GM23338 (cell line): ENCODE results near the gene NMRK2.

Experiments used
- CREB1 ChIP-seq: fragments of 250-450 bp; sonication (Bioruptor Pico); IDR thresholded peaks from 2 replicates; pipeline ENCODE4 v1.5.0; 2020; ENCODE audit warnings: low read depth, mild to moderate bottlenecking, moderate library complexity
- CTCF ChIP-seq, 2 experiments: fragments of 200-600 bp in 1 of 2; sonication (generic) in 1 of 2; conservative IDR thresholded peaks; 2 replicates each; pipeline versions ENCODE4 v1.5.1 to v1.6.1; 2016 to 2017; ENCODE audit warnings: antibody characterized with exemption in 2 of 2, low read depth in 2 of 2, mild to moderate bottlenecking in 2 of 2, moderate library complexity in 1 of 2
- JUNB ChIP-seq: IDR thresholded peaks from one replicate; pipeline ENCODE4 v1.6.1; 2016; ENCODE audit warnings: antibody characterized with exemption; ENCODE audit not compliant: unreplicated experiment
- POLR2AphosphoS5 ChIP-seq: IDR thresholded peaks from 2 replicates; pipeline ENCODE4 v1.6.1; 2016; ENCODE audit warnings: antibody characterized with exemption, low read depth
- STAT1 ChIP-seq: IDR thresholded peaks from one replicate; pipeline ENCODE4 v1.6.1; 2016; ENCODE audit warnings: antibody characterized with exemption; ENCODE audit not compliant: unreplicated experiment

DNA sequence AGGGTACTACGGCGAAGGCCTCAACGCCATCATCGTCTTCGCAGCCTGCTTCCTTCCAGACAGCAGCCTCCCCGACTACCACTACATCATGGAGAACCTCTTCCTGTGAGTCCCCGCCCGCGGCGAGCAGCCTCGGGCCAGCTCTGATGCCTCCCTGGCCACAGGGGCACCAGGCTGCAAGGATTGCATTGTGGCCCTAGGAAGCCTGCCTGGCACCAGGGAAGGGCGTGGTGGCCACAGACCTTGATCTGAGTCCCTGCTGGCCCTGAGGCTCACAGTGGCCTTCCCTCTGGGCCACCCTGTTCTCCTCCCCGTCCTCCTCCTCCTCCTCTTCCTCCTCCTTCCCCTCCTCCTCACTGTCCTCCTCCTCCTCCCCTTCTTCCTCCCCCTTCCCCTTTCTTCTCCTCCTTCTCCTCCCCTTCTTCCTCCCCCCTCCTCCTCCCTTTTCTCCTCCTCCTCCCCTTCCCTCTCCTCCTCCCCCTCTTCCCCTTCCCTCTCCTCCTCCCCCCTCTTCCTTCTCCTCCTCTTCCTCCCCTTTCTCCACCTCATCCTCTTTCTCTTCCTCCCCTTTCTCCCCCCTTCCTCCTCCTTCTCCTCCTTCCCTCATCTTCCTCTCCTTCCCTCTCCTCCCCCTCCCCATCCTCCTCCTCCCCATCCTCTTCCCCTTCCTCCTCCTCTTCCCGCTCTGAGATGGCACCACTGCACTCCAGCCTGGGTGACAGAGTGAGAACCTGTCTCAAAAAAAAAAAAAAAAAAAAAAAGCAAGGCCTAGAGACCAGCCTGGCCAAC, 24.4 kb upstream of the NMRK2 start:
- TF ChIP-seq CTCF (conservative IDR thresholded peaks at IDR 0.05; ENCODE audit: low read depth in 2 of 2) (no peak), CREB1 (CRISPR knock-in tag) (no peak), POLR2AphosphoS5 (no peak), JUNB (no peak), STAT1 (no peak)
